GM19468 (cell line): Measurements from ENCODE around the gene CPT2.
"Not testable (repeated sequence)": the region's sequence is repeated elsewhere in the genome, so short reads cannot be mapped to it uniquely, and the experiment has no call there.

Source experiments
- ATAC-seq: cut with Tn5 transposase; IDR thresholded peaks from one replicate; pipeline ENCODE4 v1.9.1; 2021; ENCODE audit warnings: mild to moderate bottlenecking, moderate library complexity, moderate number of reproducible peaks; ENCODE audit not compliant: unreplicated experiment; ENCODE audit errors: extremely low read depth

Gene CPT2

DNA sequence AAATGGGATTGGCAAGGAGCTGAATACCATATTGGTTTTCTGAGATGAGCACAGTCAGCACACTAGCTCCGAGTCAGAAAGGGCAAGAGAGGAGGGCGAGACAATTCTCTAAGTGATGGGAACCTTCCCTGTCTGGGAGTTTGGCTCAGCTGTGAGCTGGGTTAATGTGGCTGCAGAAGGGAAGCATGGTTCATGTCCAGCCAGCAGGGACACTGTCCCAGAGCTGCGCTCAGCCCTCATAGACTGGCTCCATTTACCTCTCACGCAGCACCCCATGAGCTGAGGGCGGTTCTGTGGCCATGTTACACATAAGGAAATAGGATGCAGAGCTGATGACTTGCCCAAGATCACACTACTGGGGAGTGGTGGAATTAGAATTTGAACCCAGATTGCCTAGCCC lies 15.7 kb upstream of the CPT2 start:
- no peak for ATAC-seq

DNA sequence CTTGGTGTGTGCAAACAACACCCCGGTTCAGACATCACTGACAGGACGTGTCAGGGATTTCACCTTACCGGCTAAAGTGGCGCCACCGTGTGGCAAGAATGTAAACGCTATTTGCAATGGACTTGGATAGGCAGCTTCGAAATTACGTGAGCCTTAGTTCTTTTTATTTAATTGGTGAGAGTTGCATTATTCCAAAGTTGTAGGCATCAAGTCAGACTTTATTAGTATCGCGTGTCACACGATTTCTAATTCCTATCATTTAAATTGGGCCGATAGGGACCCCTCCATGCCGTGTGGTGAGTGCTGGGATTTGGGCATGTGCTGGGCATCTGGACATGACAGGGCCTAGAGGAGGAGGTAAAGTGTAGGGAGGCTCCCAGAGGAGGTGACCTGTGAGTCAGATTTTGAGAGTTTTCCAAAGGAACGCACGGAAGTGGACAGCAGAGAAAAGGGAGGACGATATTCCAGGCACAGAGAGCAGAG lies 14.5 kb upstream of the CPT2 start:
- no peak for ATAC-seq

DNA sequence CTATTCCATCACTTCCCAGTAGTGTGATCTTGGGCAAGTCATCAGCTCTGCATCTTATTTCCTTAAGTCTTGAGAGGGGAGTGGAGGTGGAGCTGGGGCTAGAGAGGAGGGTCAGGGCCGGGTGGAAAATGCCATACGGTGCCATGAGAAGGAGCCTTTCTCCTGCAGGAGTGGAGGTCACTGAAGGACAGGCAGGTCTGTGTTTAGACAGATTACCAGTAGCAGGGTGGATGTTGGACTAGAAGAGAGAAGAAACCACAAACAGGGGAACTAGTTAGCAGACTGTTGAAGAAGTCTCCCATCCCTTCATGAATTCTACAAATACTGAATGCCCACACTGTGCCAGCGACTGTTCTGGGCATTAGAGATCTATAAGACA lies 13.9 kb upstream of the CPT2 start:
- no peak for ATAC-seq

DNA sequence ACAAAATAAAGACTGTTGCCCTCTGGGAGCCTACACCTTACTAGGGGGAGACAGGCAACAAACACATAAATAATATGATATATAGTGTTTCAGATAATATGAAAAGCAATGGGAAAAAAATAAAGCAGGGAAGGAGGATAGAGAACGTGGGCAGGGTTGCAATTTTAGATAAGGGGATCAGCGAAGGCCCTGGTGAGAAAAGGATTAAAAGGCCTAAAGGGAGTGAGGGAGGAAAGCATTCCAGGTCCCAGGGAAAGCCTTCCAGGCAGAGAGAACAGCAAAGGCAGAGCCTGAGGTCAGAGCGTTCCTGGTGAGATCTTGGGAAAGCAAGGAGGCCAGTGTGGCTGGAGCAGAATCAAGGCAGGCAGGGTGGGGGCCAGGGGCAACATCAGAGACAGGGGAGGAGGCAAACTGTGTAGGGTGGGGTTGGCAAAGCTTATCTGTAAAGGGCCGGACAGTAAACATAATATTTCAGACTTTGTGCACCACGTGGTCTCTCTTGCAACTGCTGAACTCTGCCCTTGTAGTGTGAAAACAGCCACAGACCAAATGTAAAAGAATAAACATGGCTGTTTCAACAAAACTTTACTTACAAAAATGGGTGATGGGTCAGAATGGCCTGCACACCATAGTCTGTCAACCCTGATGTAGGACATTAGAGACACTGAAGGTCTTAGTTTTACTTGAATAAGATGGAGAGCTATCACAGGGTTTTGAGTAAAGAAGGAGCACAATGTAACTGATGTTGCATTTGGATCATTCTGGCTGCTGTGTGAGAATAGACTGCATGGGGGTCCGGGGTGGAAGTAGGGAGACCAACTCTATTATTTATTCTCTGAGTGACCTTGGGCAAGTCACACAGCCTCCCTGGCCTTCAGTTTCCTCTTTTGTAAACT lies 13.3 kb upstream of the CPT2 start:
- ATAC-seq = no peak

DNA sequence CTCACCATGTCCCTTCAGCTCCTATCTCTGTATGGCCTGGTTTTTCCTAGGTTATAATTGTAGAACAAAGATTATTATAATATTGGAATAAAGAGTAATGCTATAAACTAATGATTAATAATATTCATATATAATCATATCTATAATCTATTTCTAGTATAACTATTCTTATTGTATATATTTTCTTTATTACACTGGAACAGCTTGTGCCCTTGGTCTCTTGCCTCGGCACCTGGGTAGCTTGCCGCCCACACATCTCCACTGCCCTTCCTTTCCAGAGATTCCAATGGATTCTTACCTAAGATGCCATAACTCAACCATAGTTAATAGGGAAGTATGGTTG lies 10.7 kb upstream of the CPT2 start:
- not testable (repeated sequence) for ATAC-seq

DNA sequence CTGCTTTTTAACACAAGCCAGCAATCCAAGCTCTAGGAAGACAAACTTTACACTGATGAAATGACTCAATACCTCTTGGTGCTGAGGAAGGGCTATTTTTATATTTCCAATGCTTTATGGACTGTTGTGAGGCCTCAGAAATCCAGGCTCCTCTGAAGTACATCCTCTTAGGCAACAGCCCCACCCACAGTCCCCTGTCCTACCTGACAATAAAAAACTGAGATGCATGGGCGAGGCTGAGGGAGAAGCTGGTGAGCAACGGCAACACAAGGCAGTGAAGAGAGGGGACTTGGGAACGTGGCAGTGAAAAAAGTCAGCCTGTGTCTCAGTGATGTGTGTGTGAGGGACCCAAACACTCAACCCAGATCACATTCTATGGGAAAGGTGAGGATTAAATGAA lies 10.1 kb upstream of the CPT2 start:
- ATAC-seq = no peak

DNA sequence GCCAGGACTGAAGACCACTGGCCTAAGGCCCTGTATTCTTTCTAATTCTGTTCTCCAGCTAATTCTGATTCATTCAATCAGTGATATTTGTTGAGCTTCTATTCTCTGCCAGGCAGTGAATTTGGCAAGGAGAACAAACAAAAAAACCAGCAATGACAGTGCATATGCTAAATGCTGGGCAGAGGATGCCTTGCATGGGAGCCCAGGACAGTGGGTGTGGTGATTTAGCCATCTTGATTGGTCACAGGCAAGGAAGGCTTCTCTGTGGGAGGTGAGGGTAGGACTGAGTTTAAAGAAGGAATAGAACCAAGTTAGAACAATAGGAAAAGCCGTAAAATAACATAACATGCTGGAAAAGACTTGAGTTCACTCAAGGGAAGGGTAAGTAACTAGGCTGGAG lies 9.2 kb upstream of the CPT2 start:
- ATAC-seq = no peak

DNA sequence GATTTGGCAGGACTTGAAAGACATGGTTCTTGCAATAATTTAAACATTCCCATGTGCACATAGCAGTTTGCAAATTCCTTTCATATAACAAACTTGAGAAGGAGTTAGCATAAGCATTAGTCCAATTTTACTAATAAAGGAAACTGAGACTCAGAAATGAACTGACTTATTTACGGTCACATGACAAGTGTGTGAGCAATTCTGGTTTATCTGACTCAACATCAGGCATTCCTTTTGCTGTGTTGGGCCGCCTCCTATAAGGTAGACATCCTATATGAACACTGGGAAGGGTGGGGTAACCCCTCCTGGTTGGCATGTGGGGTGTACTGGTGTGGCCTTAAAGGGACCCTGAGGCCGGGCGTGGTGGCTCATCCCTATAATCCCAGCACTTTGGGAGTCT lies 8.5 kb upstream of the CPT2 start:
- no peak for ATAC-seq

DNA sequence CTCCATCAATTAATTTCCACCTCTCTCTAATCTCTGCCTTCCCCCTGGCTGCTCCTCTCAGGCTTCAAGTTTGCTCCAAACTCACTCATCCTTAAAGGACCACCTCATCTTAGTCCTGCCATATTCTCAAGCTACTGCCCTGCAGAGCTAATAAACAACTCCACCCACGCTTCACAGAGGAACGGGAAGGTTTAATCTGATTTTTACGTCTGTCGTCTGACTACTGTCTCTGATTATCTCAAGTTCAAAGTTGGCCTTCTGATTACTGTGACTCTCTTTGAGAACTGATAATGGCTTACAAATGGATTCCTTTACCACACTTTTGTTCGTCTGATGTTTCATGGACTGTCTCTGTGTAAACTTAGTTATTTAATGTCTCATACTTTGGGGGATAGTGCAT lies 7.6 kb upstream of the CPT2 start:
- ATAC-seq = no peak

DNA sequence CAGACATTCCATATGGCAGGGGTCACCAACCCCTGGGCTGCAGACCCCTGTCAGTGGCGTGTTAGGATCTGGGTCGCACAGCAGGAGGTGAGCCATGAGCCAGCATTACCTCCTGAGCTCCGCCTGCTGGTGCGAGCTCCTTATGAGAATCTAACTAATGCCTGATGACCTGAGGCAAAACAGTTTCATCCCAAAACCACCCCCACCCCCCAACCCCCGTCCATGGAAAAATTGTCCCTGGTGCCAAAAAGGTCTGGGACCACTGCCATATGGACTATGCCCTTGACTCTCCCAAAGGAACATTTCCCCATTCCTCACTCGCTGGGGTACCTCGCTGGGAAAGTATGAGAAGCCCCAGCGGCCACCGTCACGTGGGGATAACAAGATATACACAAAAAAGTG lies 6.4 kb upstream of the CPT2 start:
- ATAC-seq = no peak

DNA sequence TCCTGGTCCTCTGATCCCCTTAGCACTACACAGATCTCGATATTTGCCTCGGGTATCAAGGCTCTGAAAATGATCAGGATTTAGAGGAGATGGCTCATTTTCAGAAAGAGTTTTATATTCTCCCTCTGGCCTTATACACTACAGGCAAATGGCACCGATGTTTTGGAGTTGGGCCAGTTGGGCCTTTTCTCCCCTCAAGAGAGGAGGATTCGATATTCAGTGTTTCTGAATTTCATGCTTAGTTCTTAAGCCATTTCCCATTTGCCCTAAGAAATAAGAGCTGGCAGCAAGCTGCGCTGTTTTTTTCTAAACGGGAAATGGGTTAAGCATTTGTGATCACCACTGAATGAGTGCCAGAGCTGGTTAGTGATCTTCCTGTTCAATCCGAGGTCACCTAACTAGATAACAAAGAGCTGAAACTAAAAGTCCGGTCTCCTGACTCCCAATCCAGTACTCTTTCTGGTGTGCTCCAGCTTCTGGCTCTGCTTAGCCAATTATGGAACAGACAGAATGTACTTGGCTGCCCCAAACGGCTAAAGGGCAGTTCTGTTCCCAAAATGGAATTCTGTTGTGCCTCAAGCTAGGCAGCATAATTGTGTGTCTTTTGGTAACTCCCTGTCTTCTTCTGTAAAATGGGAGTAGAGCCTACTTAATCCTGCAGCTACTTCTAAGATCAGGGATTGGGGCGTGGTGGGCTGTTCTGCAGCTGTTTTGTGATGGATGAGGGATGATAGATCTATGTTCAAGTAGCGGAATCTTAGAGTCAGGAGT lies 1.2 kb upstream of the CPT2 start:
- ATAC-seq = no peak

DNA sequence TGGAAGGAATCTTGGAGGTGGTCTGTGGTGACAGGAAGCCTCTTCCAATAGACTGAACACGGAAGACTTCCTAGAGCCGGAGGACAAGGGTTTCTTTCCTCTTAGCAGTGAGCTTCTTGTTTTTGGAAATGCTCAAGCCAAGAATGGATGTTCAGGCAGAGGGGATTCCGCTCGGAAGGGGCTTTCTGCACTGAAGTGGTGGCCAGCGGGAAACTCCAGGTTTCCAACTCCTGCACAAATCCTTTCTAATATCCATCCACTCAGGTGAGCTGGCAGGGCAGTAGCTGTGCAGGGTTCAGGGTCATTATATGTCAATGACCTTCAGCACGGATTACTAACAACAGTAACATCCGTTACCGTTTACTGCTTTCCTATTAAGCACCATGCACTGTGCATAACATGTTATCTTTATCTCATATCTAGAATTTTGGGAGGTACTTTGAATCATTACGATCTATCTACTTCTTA lies 573 bp upstream of the CPT2 start:
- ATAC-seq = no peak

DNA sequence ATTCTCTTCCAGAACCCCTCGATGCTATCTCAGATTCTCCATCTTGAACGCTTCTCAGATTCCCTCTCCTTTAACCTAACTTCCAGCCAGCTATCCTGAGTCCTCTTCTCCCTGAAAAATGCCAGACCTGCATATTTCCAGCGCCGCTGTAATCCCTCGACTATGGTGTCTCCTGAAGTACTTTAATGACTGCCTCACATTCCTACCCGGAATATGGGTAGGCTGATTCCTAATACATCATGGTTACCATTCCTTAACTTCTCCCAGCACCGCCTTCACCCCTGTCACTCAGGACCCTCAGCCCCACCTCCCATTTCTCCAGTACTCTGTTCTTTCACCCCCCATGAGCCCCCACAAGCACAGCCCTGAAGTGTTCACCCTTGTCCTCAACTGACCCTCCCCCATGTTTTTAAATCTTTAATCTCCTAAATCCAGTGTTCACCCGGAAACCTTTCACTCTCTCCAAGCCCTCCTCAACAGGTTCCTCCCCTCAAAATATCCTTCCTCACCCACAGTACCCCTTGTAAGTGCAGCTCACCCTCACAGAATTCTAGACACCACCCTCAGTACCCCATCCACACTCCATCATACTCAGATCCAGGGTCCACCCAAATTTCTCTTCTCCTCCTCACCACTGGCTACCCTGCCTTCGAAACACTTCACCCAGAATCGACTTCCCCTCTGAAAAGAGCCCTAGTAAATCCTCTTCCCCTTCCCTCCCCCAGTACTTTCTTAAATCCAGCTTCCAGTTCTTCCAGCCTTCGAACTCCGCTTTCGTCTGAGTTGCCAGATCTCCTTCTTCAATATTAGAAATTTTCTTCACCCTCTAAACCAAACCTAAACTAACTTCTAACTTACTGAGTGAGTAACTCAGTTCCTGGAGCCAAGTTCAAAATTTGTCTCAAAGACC lies 922 bp downstream of the CPT2 start:
- no peak for ATAC-seq

DNA sequence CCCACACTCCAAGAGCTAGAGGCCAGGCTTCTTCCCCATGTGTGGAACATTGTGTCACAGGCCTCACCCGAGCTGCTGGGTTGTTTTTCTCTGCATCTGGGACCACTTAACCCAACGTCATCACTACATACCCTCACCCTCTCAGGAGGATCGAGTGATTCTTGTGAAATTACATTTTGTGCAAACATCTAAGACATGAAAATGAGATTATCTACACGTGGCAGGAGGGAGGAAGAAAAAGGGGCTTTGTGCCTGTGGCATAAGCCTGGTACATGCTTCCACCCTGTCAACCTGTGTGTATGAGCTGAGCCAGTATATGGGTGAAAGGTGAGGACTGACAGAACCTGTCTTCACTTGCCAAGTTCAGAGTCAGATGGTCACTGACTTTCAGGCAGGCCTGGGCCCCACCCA lies 1.6 kb downstream of the CPT2 start:
- ATAC-seq = no peak

DNA sequence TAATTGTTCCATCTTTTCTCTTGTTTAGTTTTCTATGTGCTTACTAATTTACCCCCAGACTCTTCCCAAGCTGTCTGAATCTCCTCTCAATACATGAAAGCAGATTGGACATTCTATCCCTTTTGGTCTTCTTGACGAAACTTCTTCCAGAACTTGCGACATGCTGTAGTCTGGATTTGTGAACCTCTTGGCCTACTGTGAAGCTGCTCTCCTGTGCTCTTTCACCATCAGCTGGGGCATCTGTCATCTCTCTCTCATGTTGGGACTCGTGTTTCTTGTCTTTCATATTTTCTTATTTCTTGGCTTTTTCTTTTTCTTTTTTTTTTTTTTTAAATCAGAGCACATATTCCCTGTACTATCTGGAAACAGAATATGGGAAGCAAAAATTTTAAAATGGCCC lies 6.8 kb downstream of the CPT2 start:
- ATAC-seq = no peak

DNA sequence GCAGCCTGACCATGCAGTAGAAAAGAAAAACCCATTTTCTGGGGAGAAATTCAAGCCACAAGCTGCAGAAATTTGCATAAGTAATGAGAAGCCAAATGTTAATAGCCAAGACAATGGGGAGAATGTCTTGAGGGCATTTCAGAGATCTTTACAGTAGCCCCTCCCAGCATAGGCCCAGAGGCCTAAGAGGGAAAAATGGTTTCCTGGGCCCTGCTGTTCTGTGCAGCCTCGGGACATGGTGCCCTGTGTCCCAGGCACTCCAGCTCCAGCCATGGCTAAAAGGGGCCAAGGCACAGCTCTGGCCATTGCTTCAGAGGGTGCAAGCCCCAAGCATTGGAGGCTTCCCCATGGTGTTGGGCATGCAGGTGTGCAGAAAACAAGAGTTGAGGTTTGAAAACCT lies 8.9 kb downstream of the CPT2 start:
- not testable (repeated sequence) for ATAC-seq

DNA sequence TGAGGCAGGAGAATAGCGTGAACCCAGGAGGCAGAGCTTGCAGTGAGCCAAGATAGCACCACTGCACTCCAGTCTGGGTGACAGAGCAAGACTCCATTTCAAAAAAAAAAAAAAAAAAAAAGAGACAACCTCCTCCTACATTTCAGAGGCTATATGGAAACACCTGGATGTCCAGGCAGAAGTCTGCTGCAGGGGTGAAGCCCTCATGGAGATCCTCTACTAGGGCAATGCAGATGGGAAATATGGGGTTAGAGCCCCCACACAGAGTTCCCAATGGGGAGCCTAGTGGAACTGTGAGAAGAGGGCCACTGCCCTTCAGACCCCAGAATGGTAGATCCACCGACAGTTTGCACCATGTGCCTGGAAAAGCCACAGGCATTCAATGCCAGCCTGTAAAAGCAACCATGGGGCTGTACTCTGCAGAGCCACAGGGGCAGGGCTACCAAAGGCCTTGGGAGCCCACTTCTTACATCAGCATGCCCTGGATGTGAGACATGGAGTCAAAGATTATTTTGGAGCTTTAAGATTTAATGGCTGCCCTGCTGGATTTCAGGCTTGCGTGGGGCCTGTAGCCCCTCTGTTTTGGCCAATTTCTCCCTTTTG lies 9.6 kb downstream of the CPT2 start:
- ATAC-seq = not testable (repeated sequence)

DNA sequence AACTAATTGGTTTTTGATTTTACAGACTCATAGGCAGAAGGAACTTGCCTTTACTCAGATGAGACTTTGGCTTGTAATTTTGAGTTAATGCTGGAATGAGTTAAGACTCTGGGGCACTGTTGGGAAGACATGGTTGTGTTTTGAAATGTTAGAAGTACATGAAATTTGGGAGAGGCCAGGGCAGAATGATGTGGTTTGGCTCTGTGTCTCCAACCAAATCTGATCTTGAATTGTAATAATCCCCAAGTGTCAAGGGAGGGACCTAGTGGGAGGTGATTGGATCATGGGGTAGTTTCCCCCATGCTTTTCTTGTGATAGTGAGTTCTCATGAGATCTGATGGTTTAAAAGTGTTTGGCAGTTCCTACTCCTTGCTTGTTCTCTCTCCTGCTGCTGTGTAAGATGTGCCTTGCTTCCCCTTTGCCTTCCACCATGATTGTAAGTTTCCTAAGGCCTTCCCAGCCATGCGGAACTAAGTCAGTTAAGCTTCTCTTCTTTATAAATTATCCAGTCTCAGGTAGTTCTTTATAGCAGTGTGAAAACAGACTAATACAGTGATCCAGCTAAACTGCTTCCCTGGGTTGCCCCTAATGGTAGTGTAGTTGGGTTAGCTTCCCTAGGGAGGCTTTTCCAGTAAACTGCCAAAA lies 10.2 kb downstream of the CPT2 start:
- ATAC-seq = no peak

DNA sequence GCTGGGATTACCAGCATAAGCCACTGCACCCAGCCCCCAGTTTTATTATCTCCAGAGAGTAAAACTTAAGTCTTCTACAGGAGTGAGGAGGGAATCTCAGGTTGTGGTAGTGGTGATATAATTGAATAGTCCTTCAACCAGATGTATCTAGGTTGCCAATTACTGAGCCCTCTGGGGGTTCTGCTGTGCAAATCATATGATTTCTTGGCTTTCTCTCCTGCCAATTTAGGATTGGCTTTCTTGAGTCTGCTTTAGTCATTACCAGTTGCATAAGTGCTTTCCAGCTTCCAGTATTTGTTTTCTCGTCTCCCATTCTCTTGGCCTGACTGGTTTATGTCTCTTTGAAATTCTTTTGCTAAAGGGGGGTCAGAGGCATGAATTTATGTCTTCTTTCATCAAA lies 11.1 kb downstream of the CPT2 start:
- no peak for ATAC-seq

DNA sequence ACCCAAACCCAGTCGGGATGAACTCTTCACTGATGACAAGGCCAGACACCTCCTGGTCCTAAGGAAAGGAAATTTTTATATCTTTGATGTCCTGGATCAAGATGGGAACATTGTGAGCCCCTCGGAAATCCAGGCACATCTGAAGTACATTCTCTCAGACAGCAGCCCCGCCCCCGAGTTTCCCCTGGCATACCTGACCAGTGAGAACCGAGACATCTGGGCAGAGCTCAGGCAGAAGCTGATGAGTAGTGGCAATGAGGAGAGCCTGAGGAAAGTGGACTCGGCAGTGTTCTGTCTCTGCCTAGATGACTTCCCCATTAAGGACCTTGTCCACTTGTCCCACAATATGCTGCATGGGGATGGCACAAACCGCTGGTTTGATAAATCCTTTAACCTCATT lies 13.7 kb downstream of the CPT2 start:
- ATAC-seq = no peak
